ENCODE results near the gene RAB3IP.

Gene RAB3IP

GRCh38 chr12:69738351-69739286 is at the start of gene RAB3IP:
Gene RAB3IP (plus strand): TSS chr12:69738860. CDS start chr12:69755409, 16,549 bp downstream.
- peak; percentile 92 for DNase-seq (ENCODE audit: low spot score)

GRCh38 chr12:69689638-69690037 is 49.0 kb upstream of the RAB3IP start:
- no peak for DNase-seq (ENCODE audit: low spot score)

GRCh38 chr12:69694123-69694522 is 44.5 kb upstream of the RAB3IP start:
- no peak for DNase-seq (ENCODE audit: low spot score)

- DNase-seq (ENCODE audit: low spot score) = no peak
Observed at GRCh38 chr12:69698054-69698453, 40.6 kb upstream of the RAB3IP start.

- DNase-seq (ENCODE audit: low spot score) = no peak
Observed at GRCh38 chr12:69698769-69699540, 39.7 kb upstream of the RAB3IP start, which contains the start of gene BEST3. Gene BEST3 (minus strand): TSS chr12:69699303. CDS start chr12:69697798, 1,505 bp downstream.

GRCh38 chr12:69701826-69702225 is 36.8 kb upstream of the RAB3IP start:
- no peak for DNase-seq (ENCODE audit: low spot score)

GRCh38 chr12:69703146-69703642 is 35.5 kb upstream of the RAB3IP start:
- no peak for DNase-seq (ENCODE audit: low spot score)

GRCh38 chr12:69704357-69704756 is 34.3 kb upstream of the RAB3IP start:
- no peak for DNase-seq (ENCODE audit: low spot score)

GRCh38 chr12:69708649-69709048 is 30.0 kb upstream of the RAB3IP start:
- DNase-seq (ENCODE audit: low spot score) = no peak

- DNase-seq (ENCODE audit: low spot score) = no peak
Observed at GRCh38 chr12:69712826-69713225, 25.8 kb upstream of the RAB3IP start.

- no peak for DNase-seq (ENCODE audit: low spot score)
Observed at GRCh38 chr12:69714542-69714941, 24.1 kb upstream of the RAB3IP start.

- DNase-seq (ENCODE audit: low spot score) = no peak
Observed at GRCh38 chr12:69719336-69720316, 19.0 kb upstream of the RAB3IP start.

- no peak for DNase-seq (ENCODE audit: low spot score)
Observed at GRCh38 chr12:69720750-69721149, 17.9 kb upstream of the RAB3IP start.

GRCh38 chr12:69726922-69727321 is 11.7 kb upstream of the RAB3IP start:
- no peak for DNase-seq (ENCODE audit: low spot score)

GRCh38 chr12:69732088-69732487 is 6.6 kb upstream of the RAB3IP start:
- no peak for DNase-seq (ENCODE audit: low spot score)

GRCh38 chr12:69733638-69734037 is 5.0 kb upstream of the RAB3IP start:
- DNase-seq (ENCODE audit: low spot score) = no peak

GRCh38 chr12:69739287-69740191 is 879 bp downstream of the RAB3IP start:
- peak; percentile 62 for DNase-seq (ENCODE audit: low spot score)

- DNase-seq (ENCODE audit: low spot score) = no peak
Observed at GRCh38 chr12:69744109-69744508, 5.4 kb downstream of the RAB3IP start.

- DNase-seq (ENCODE audit: low spot score) = no peak
Observed at GRCh38 chr12:69751476-69751875, 12.8 kb downstream of the RAB3IP start.

GRCh38 chr12:69755302-69755701 is 16.6 kb downstream of the RAB3IP start:
- DNase-seq (ENCODE audit: low spot score) = no peak
